Hepatocyte (in vitro differentiated cells): ENCODE data around the gene KDM4C.

Source experiments
- CTCF ChIP-seq: fragments of 200-600 bp; sonication (generic); IDR thresholded peaks from 2 replicates; pipeline ENCODE4 v1.5.1; 2016; ENCODE audit warnings: antibody characterized with exemption, mild to moderate bottlenecking; ENCODE audit not compliant: poor library complexity
- EZH2 ChIP-seq: fragments of 200-600 bp; sonication (generic); IDR thresholded peaks from 2 replicates; pipeline ENCODE4 v1.6.1; 2016; ENCODE audit warnings: antibody characterized with exemption, mild to moderate bottlenecking, borderline replicate concordance
- EZH2phosphoT487 ChIP-seq: fragments of 200-600 bp; sonication (generic); IDR thresholded peaks from one replicate; pipeline ENCODE4 v1.6.1; 2018; ENCODE audit warnings: antibody characterized with exemption, mild to moderate bottlenecking, low read depth, moderate library complexity; ENCODE audit not compliant: unreplicated experiment, severe bottlenecking

GRCh38 chr9:6894135-6894534, 136.4 kb downstream of the KDM4C start:
- no peak for TF ChIP-seq CTCF
- TF ChIP-seq EZH2phosphoT487 = no peak
- no peak for TF ChIP-seq EZH2
